Astrocyte (in vitro differentiated cells and primary cell): ENCODE data around the gene THADA. TPM values are rescaled to one million over a fixed set of nuclear protein-coding genes. Genes with fewer than 3 reads are reported as not detected.

ENCODE experiments used
- DNase-seq: peaks from one replicate; pipeline ENCODE4 v3.0.0-alpha.2; 2010; ENCODE audit warnings: low read depth
- FAIRE-seq: peaks from 2 replicates; lab custom pipeline; 2011; peaks lifted over from hg19 to GRCh38; lab: Jason Lieb, UNC
- H2AFZ ChIP-seq: 2 replicates; pipeline ENCODE4 v1.6.0; 2012; ENCODE audit warnings: low read depth, low read length, inconsistent platforms
- H3K27ac ChIP-seq: 2 replicates; pipeline ENCODE4 v1.5.1; 2011; ENCODE audit warnings: low read depth, low read length, inconsistent platforms
- H3K27me3 ChIP-seq: 2 replicates; pipeline ENCODE4 v1.6.0; 2011; ENCODE audit warnings: low read length, inconsistent platforms; ENCODE audit not compliant: insufficient read depth
- H3K36me3 ChIP-seq: 2 replicates; pipeline ENCODE4 v1.5.1; 2011; ENCODE audit warnings: low read length, inconsistent platforms; ENCODE audit not compliant: insufficient read depth
- H3K4me1 ChIP-seq: 2 replicates; pipeline ENCODE4 v1.5.1; 2011; ENCODE audit warnings: low read length, inconsistent platforms; ENCODE audit not compliant: insufficient read depth
- H3K4me2 ChIP-seq: 2 replicates; pipeline ENCODE4 v1.6.0; 2012; ENCODE audit warnings: low read length, inconsistent platforms
- H3K4me3 ChIP-seq: 2 replicates; pipeline ENCODE4 v1.5.1; 2011; ENCODE audit warnings: low read depth, mild to moderate bottlenecking, low read length, inconsistent platforms; ENCODE audit not compliant: insufficient read depth
- H3K79me2 ChIP-seq: 2 replicates; pipeline ENCODE4 v1.6.0; 2012; ENCODE audit warnings: mild to moderate bottlenecking, low read length, inconsistent platforms; ENCODE audit not compliant: insufficient read depth
- H3K9ac ChIP-seq: 2 replicates; pipeline ENCODE4 v1.6.0; 2012; ENCODE audit warnings: mild to moderate bottlenecking, low read length, inconsistent platforms
- H3K9me3 ChIP-seq: 2 replicates; pipeline ENCODE4 v1.5.1; 2012; ENCODE audit warnings: low read depth, mild to moderate bottlenecking, low read length, inconsistent platforms; ENCODE audit not compliant: insufficient read depth
- H4K20me1 ChIP-seq: 2 replicates; pipeline ENCODE4 v1.6.0; 2012; ENCODE audit warnings: low read length, inconsistent platforms; ENCODE audit not compliant: insufficient read depth
- H3K27ac Mint-ChIP-seq: one replicate; pipeline ENCODE4 v1.8.0; 2021; ENCODE audit warnings: mild to moderate bottlenecking, mixed read lengths; ENCODE audit not compliant: unreplicated experiment
- H3K27me3 Mint-ChIP-seq: one replicate; pipeline ENCODE4 v1.8.0; 2021; ENCODE audit warnings: low read depth, mixed read lengths; ENCODE audit not compliant: unreplicated experiment
- H3K36me3 Mint-ChIP-seq: one replicate; pipeline ENCODE4 v1.8.0; 2021; ENCODE audit warnings: low read depth, mixed read lengths; ENCODE audit not compliant: unreplicated experiment
- H3K4me1 Mint-ChIP-seq: one replicate; pipeline ENCODE4 v1.8.0; 2021; ENCODE audit warnings: low read depth, mixed read lengths; ENCODE audit not compliant: unreplicated experiment
- H3K4me3 Mint-ChIP-seq: one replicate; pipeline ENCODE4 v1.8.0; 2021; ENCODE audit warnings: mild to moderate bottlenecking, moderate library complexity, mixed read lengths; ENCODE audit not compliant: unreplicated experiment
- H3K9me3 Mint-ChIP-seq: one replicate; pipeline ENCODE4 v1.8.0; 2021; ENCODE audit warnings: mild to moderate bottlenecking, mixed read lengths; ENCODE audit not compliant: unreplicated experiment
- EZH2 ChIP-seq: IDR thresholded peaks from 2 replicates; pipeline ENCODE4 v1.6.1; 2012; ENCODE audit warnings: mild to moderate bottlenecking, low read length, inconsistent platforms; ENCODE audit not compliant: insufficient read depth
- total RNA-seq: library from RNA; stranded (reverse); gene quantifications from 2 replicates; pipeline ENCODE4 v1.2.1, GENCODE V29; 2021
- TF ChIP-seq, protein P1 (sequence below): IDR thresholded peaks from 2 replicates; pipeline ENCODE4 v1.5.1; 2011; ENCODE audit warnings: low read depth, mild to moderate bottlenecking, inconsistent platforms, low read length, moderate library complexity; ENCODE audit not compliant: insufficient read depth

THADA gene
- total RNA-seq, 1 donor from 2014 or later = 16.2 TPM

DNA sequence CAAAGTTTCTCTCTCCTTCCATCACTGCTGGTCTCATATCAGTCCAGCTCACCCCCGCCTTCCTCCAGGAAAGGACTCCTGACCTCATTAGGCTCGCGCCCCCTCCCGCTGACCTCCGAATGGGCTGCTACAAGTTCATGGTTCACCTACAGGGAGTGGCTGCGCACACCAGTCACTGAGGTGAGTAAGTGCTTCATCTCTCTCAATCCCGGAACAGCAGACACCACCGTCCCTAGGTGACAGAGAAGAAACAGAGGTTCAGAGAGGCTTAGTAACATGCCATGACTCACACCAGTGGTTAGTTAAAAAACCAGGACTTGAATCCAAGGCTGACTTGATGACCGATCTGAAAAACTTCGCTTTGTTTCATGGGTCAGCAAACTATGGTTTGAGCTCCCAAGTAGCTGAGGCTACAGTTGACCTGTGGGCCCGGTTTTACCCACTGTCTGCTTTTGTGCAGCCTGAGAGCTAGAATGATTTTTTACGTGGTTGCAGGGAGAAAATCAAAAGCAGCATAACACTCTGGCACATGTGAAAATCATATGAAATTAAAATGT, 411.4 kb downstream of the THADA start:
- Histone ChIP-seq H3K9ac (no peak overlapping the region), H3K4me1 (peaks cover 13% of the 10 kb centered on the region), H3K36me3 (no peaks in the 10 kb centered on the region), H4K20me1 (no peaks in the 10 kb centered on the region), H3K4me3 (no peak overlapping the region), H3K9me3 (no peaks in the 10 kb centered on the region), H3K79me2 (no peaks in the 10 kb centered on the region), H3K4me2 (peak overlapping the region; percentile 12), H3K27me3 (no peaks in the 10 kb centered on the region), H3K27ac (no peak overlapping the region), H2AFZ (no peak overlapping the region)
- TF ChIP-seq, protein P1, sequence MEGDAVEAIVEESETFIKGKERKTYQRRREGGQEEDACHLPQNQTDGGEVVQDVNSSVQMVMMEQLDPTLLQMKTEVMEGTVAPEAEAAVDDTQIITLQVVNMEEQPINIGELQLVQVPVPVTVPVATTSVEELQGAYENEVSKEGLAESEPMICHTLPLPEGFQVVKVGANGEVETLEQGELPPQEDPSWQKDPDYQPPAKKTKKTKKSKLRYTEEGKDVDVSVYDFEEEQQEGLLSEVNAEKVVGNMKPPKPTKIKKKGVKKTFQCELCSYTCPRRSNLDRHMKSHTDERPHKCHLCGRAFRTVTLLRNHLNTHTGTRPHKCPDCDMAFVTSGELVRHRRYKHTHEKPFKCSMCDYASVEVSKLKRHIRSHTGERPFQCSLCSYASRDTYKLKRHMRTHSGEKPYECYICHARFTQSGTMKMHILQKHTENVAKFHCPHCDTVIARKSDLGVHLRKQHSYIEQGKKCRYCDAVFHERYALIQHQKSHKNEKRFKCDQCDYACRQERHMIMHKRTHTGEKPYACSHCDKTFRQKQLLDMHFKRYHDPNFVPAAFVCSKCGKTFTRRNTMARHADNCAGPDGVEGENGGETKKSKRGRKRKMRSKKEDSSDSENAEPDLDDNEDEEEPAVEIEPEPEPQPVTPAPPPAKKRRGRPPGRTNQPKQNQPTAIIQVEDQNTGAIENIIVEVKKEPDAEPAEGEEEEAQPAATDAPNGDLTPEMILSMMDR = no peak
- TF ChIP-seq EZH2 = no peak
- H3K9me3 Mint-ChIP-seq = no peaks in the 10 kb centered on the region
- H3K27ac Mint-ChIP-seq = peak overlapping the region; percentile 93
- DNase-seq (peak; percentile 94), FAIRE-seq (no peak)
- H3K4me3 Mint-ChIP-seq = no peak overlapping the region
- H3K27me3 Mint-ChIP-seq = peaks cover 9% of the 10 kb centered on the region
- peaks cover 5% of the 10 kb centered on the region for H3K36me3 Mint-ChIP-seq
- H3K4me1 Mint-ChIP-seq = peaks cover 11% of the 10 kb centered on the region

- no peak overlapping the region for H3K27ac ChIP-seq
- no peaks in the 10 kb centered on the region for H3K79me2 ChIP-seq
- H3K36me3 ChIP-seq = no peaks in the 10 kb centered on the region
- DNase-seq (no peak), FAIRE-seq (no peak)
- H3K27me3 ChIP-seq = no peaks in the 10 kb centered on the region
- Mint-ChIP-seq H3K27ac (no peak overlapping the region), H3K4me3 (no peak overlapping the region), H3K9me3 (no peaks in the 10 kb centered on the region), H3K36me3 (peaks cover 5% of the 10 kb centered on the region), H3K4me1 (peaks cover 15% of the 10 kb centered on the region), H3K27me3 (peaks cover 5% of the 10 kb centered on the region)
- H3K4me1 ChIP-seq = peaks cover 20% of the 10 kb centered on the region
- H2AFZ ChIP-seq = no peak overlapping the region
- H3K9me3 ChIP-seq = no peaks in the 10 kb centered on the region
- H3K4me3 ChIP-seq = no peak overlapping the region
- TF ChIP-seq EZH2 = no peak
- TF ChIP-seq, protein P1 = no peak
- no peak overlapping the region for H3K4me2 ChIP-seq
- H3K9ac ChIP-seq = no peak overlapping the region
- H4K20me1 ChIP-seq = no peaks in the 10 kb centered on the region
These were observed 412.1 kb downstream of the THADA start for GRCh38 chr2:43183743-43184142.

GRCh38 chr2:43180897-43181296, 414.9 kb downstream of the THADA start:
- H3K9me3 Mint-ChIP-seq = no peaks in the 10 kb centered on the region
- peaks cover 17% of the 10 kb centered on the region for H3K4me1 Mint-ChIP-seq
- TF ChIP-seq, protein P1 = no peak
- no peak for TF ChIP-seq EZH2
- no peak overlapping the region for H3K27ac Mint-ChIP-seq
- no peak for DNase-seq
- Histone ChIP-seq H3K27me3 (no peaks in the 10 kb centered on the region), H2AFZ (no peak overlapping the region), H3K9ac (no peak overlapping the region), H3K9me3 (peaks cover under 1% of the 10 kb centered on the region), H3K36me3 (no peaks in the 10 kb centered on the region), H3K27ac (no peak overlapping the region), H4K20me1 (no peaks in the 10 kb centered on the region), H3K4me1 (peaks cover 25% of the 10 kb centered on the region), H3K4me3 (no peak overlapping the region), H3K4me2 (no peak overlapping the region), H3K79me2 (no peaks in the 10 kb centered on the region)
- peaks cover 3% of the 10 kb centered on the region for H3K36me3 Mint-ChIP-seq
- H3K27me3 Mint-ChIP-seq = no peaks in the 10 kb centered on the region
- no peak for FAIRE-seq
- H3K4me3 Mint-ChIP-seq = no peak overlapping the region
